GM12874 (cell line): ENCODE results near the gene KXD1.

ENCODE experiments used
- CTCF ChIP-seq: IDR thresholded peaks from 2 replicates; pipeline ENCODE4 v1.5.1; 2011; ENCODE audit warnings: low read depth, mild to moderate bottlenecking, control low read depth, low read length, moderate library complexity; ENCODE audit not compliant: insufficient read depth

Gene KXD1

DNA sequence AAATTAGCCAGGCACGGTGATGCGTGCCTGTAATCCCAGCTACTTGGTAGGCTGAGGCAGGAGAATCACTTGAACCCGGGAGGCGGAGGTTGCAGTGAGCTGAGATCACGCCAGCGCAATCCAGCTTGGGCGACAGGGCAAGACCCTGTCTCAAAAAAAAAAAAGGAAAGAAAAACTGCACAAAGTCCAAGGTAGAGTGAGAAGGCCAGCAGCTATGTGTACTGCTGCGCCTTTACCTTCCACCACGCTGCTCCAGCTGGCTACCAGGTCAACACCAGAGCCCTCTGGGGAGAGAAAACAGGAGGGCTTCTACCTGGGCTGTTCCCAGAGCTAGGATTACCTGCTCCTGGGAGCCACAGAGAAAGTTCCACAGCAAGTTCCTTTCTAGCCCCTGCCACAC is 39.0 kb upstream of the KXD1 start:
- TF ChIP-seq CTCF: no peak

DNA sequence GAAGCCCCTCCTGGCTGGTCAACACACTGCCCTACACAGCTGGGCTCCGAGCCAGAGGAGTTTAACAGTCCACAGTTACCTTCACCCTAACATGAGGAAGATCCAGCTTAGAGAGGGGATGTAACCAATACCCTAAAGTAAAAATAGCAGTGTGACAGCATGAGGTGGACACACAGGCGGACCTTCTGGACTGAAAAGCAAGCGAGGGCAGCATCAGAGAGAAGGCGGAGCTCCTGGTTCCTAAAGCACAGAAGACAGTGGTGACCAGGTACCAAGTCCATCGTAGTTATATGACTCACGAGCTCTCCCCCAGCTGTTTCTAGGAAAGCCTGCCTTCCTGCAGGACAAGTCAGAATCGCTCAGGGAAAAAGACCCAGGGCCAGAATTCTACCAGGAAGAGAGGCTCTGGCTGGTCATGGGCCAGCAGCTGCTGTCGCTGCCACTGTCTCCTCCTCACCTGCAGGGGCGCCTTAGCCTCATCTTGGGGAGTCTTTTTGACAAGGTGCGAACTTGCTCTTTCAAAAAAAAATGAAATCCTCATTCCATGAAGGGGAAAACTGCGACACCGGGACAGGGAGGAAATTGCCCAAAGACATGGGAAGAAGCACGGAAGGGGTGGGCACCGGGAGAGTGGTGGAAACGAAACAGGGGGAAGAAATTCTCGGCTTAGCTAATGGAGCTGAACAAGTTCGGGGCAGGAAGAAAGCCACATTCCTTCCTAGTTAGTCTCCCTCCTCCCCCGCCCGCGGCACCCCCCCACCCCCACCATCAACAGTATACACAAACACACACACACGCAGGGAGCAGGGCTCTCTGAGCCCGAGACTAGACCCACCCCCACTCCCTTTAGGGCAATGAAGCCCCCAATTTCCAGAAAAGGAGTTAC is 37.5 kb upstream of the KXD1 start:
- TF ChIP-seq CTCF: peak; percentile 90

DNA sequence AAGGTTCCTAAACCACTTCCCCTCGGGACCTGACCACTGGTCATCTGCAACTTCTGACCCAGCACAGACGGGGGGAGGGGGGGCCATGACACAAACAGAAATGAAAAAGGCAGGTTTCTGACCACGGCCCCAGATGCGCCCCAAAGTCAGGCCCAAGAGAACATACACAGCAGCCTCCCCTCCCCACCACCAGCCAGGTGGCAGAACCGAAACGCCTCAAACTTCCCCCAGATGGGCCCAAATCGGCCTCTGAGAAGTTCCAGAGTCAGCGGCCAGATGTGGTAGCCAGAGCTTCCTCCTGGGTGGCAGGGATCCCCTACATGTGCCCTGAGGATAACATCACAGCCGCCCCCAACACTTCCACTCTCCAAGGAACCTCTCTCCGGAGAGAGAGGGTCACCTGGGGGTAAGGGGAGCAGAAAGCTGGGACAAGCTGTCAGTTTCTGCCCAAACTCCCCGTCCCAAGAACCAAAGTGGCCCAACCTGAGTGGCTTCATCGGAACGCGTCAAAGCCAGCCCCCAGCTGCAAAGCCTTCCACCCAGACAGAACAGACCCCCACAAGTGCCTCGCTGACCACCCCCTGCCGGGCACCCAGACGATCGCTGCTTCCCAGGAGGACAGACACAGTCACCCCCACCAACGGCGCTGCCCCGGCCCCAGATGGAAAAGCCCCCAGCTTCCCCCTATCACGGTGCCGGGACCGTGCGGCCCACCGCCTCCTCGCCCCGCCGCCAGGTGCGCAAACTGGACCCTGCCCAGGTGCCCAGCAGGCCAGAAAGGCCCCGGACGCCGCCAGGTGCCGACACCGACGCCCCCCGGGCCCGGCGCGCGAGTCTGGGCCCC is 36.6 kb upstream of the KXD1 start:
- TF ChIP-seq CTCF: no peak

DNA sequence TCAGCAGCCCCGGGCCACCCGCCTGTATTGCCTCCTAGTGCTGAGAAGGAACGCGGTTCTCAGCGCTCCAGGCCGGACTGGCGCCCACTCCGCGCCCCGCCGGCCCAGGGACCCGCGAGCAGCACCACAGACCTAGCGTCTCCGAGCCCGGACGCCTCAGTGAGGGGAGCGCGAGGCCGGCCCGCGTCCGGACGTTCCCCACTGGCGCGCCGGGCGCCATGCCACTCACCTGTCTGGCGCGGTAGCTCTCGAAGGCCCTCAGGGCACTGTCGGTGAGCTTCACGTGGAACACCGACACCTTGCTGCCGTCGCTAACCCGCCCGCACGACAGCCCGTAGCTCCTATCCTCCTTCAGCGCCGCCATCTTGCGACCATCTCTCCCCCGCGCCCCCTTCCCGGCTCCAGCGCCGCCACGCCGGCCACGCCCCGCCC is 36.0 kb upstream of the KXD1 start, which contains the start of gene ELL:
Gene ELL, minus strand, starts transcription at position 379 of the 432 bp plus-strand sequence. Its CDS starts 15 bp downstream, at position 364.
- TF ChIP-seq CTCF: no peak

- no peak for TF ChIP-seq CTCF
Measured at GRCh38 chr19:18522124-18522861, 35.4 kb upstream of the KXD1 start.

- TF ChIP-seq CTCF: no peak
Measured at GRCh38 chr19:18523841-18524240, 33.8 kb upstream of the KXD1 start.
